A172 (cell line): ENCODE measurements around the gene ZNF597. TPM values are rescaled to one million over a fixed set of nuclear protein-coding genes. Genes with fewer than 3 reads are reported as not detected.
"Not testable (repeated sequence)": the region's sequence is repeated elsewhere in the genome, so short reads cannot be mapped to it uniquely, and the experiment has no call there.

Experiments
- DNase-seq: peaks from one replicate; pipeline ENCODE4 v3.0.0-alpha.2; 2015; ENCODE audit warnings: low spot score
- total RNA-seq: library from RNA; depleted of rRNA; stranded (reverse); fragments of >200 nt; shearing (Covaris generic); gene quantifications from 2 replicates; pipeline ENCODE4 v1.2.3, GENCODE V29; 2014

The ZNF597 gene
- total RNA-seq, 1 experiment from 2014 or later: 5.6 TPM

DNA sequence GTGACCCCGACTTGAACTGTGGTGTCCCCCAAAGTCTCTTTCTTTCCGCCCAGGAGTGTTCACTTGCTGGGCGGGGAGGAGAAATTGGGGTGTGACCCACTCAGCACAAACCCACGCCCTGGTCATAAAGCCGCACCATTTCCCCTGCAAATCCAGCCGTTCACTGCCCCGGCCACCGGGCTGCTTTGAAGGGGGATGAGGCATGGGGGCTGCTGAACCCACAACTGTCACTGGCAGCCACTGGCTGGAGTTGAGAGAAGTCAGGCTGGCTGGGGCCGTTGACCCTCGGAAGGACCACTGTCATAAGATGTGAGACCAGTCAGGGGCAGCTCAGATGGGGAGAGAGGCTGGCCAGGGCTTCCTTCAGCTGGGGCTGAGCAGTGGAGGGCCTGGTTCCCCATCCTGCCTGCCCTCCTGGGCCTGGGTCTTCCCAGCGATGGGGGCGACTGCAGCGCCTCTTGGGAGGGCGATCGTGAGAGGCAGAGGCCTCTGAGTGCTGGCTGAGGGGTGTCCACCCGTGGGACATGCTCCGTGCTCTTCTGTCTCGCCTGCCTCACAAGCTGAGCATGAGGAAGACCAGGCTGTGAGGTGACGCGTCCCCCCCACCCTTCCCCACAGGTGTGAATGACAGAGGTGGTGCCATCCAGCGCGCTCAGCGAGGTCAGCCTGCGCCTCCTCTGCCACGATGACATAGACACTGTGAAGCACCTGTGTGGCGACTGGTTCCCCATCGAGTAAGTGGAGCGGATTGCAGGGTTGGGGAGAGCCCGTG, 32.5 kb upstream of the ZNF597 start:
- no peak for DNase-seq

GRCh38 chr16:3474870-3475269, 31.6 kb upstream of the ZNF597 start:
- not testable (repeated sequence) for DNase-seq

DNA sequence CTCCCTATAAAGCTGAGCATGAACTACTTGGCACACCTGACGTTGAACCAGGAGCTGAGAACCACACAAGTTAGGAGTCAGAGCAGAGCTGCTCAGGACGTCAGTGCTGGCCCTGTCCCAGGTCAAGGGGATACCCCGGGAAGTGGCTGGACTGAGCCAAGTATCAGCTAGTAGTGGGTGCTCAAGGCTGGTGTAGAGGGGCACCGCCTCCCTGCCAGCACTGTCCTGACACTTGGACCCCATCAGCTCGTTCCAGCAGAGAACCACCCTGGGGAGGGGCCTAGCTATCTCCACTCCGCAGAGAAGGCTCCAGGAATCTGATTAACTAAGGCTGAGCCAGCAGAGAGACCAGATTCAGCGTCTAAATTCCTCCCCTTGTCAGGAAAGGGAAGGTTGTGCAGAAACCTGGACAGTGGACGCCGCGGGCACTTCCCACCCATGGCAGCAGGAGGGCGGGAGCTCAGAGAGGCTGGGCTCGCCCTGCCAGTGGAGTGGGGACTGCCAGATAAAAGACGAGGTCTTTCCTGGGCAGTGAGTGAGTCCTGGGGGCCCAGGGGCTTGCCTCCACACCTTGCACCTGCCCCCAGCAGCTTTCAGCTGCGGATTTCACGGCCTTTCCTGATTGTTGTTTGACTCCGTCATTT, 31.0 kb upstream of the ZNF597 start:
- no peak for DNase-seq

- DNase-seq: not testable (repeated sequence)
Measured at GRCh38 chr16:3473596-3473943, 30.3 kb upstream of the ZNF597 start.

DNA sequence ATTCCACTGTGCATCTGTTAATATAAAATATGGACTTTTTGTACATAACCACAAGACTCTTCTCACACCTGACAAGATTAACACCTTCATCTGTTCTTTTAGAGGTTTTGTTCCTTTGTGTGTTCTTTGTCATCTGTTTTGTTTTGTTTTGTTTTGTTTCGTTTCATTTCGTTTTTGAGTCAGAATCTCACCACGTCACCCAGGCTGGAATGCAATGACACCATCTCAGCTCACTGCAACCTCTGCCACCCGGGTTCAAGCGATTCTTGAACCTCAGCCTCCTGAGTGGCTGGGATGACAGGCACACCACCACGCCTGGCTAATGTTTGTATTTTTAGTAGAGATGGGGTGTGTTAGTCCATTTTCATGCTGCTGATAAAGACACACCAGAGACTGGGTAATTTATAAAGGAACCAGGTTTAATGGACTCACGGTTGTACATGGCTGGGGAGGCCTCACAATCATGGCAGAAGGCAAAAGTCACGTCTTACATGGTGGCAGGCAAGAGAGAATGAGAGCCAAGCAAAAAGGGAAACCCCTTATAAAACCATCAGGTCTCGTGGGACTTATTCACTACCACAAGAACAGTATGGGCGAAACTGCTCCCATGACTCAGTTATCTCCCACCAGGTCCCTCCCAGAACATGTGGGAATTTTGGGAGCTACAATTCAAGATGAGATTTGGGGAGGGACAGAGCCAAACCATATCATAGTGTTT, 29.7 kb upstream of the ZNF597 start:
- DNase-seq: no peak

DNA sequence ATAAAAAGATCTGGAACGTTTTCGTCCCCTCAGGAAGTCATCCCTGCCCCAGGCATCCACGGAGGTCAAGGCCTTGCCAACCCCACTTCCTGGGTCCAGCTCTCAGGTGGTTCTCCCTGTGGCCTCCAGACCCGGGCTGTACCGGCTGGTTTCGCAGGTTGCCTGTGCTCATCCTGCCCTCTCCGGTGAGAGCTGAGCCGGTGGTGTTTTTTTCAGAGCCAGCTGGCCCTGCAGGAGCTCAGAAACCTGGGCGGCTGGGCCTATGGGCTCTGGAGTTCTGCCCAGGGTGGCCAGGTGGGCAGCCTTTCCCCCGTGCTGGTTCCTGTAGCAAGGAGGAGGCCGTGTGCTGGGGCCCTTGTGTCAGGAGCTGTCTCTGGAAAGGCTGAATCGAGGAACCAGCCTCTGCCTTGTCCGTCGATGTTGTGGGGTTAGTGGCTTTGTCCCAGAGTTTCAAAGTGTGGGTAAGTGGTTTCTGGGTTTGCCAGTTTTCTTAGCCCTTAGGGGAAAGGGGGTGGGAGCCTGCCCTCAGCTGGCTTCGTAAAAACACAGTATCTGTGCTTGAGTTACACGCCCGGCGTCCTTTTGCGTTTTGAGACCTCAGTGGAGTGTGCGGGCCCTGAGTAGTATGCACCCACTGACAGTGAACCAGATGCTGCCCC, 28.3 kb upstream of the ZNF597 start:
- no peak for DNase-seq

DNA sequence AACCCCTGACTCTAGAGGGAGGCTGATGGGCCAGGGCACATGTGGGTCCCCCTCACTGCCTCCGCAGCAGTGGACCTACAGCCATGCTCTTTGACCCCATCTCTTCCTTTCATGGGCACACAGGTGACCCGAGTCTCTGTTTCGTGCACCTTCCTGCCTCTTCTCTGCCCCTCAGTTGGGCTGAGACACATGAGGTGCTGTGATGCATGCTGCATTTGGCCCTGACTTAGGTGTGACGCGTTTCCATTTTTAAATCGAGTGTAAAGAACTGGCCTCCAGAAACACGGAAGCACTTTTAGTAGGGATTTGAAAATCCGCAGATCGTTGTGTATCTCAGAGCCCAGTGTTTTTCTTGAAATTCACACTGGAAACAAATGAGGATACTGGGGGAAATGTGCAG, 27.4 kb upstream of the ZNF597 start:
- no peak for DNase-seq

DNA sequence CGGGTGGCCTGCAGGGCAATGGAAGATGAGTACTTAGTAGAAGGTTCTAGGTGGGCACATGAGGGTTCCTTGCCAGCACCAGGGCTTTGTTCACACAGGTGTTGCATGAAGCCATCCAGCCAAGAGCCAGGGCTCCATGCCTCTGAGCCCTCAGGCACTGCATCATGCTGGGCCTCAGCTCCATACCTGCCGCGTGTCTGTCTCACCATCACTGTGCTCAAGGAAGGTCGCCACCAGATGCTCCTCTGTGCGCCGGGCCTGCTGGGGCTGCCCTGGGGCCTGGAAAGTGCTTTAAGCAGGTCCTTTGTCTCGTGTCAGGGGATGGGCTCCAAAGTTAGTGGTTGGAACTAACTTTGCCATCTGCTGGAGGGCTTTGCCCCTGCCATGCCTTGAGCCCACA, 26.4 kb upstream of the ZNF597 start:
- no peak for DNase-seq

DNA sequence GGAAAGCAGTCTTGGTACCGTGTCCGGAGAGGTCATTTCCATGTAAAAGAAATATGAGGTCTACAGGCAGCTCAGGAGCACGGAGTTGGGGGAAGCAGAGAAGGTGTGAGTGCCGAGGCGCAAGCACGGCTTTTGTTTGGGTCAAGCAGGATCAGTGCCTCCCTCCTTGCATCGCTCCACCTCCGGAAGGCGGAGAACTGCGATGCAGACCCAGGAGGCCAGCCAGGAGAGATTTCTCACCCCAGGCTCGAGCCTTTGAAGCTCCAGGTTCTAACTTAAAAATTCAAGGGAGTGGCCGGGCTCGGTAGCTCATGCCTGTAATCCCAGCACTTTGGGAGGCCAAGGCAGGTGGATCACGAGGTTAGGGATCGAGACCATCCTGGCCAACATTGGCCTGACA, 25.2 kb upstream of the ZNF597 start:
- DNase-seq: no peak

DNA sequence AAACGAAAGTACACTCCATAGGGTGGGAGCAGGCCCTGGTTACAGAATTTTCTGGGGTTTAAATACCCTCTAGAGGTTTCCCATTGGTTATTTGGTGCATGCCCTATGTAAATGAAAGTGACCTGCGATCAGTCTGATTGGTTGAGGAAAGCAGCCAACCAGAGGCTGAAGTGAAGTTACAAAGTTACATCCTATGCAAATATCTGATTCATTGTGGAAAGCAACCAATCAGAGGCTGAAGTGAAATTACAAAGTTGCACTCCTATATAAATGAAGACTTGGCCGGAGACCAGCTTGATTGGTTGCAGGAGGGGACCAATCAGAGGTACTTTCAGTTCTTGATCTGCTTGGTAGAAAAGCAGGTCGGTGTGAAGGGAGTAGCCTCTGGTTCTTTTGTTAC, 24.6 kb upstream of the ZNF597 start:
- DNase-seq: peak; percentile 46

DNA sequence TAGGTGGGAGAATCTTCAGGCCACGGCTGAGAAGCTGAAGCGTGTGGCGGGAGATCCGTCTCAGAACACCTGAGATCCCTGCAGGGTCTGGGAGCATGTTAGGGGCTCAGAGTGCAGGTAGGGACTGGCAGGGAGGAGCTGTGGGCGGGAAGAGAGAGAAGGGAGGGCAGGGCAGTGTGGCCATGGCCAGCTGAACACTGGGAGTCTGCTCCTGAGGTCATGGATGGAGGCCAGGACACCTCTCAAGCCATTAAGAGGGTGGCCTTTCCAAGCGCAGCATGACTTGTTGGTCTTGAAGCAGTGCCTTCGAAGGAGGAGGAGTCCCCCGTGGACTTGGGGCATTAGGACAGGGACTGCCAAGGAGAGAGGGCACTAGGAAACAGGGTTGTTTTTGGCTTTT, 23.9 kb upstream of the ZNF597 start:
- no peak for DNase-seq

DNA sequence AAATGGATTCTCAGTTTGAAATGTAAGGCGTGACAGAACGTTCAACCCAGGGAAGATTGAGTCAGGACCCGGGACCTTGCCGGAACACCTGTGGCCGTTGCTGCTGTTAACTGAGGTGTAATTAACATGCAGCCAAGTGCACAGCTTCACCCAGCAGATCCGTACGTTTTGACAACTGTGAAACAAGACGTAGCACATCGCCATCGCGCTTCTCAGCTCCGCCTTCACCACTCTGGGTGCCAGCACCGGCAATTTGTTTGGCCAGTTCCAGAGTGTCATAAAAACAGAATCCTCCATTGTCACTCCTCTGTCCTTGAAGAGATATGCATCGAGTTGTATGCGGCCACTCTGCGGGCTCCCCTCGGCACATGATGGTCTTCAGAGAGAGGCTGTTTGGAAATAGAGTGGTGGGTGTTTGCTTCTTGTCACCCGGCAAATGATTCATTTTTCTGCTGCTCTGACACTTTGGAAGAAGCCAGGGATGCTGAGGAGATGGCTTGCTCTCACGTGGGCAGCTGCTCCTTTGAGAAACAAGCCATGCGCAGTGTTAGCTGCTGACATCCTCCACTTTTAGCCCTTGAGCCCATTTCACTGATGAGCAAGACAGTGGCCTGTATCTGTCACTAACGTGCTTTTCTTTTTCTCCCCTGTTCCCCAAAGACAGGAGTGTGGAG, 22.7 kb upstream of the ZNF597 start:
- DNase-seq: no peak

DNA sequence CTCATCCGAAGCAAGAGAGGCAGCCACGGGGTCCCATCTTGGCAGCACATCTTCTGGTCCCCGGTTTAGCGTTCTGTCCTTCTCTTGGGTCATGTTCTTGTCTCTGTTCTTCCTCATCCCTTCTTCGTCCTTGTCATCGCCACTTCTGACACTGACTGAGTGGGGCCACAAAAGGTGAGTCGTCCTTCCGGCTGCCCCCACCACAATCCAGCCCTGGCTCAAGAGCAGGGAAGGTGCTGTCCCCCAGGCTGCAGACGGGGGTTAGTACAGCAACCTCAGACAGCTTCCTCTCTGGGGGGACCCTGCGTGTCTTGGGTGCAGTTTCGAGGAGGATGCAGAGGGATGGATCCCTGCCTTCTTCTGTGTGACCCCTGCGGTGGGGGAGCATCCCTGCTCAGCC, 22.0 kb upstream of the ZNF597 start:
- DNase-seq: no peak

DNA sequence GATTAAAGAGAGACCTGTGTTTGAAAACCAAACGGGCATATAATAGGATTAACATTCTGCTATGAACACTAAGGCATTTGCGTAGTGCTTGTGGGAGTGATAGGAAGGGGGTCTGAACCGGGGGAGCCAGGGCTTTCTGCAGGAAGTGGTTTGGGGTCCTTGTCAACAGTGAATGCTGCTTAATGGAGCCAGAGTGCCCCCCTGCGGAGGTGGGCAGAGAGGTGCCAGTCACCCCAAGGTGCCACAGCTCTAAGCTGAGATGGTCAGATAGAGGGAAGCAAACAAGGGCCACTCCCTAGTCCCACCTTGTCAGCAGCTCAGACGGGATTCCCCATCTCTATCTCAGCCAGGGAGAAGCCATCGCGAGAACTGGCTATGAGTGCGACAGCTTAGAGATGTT, 17.8 kb upstream of the ZNF597 start:
- DNase-seq: no peak

DNA sequence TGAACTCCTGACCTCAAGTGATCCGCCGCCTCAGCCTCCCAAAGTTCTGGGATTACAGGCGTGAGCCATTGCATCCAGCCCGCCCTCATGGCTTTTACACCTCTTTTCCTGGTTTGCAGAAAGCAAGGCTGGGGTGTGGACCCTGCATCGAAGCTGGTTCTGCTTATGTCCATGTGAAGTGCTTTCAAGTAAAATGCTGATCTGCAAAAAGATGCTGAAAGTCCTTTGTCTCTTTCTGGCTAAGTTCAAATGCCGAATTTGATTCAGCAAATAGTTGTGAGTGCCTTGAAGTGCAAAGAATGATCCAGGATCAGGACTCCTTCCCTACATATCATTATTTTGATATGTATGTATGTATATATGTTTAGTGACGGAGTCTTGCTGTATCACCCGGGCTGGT, 17.3 kb upstream of the ZNF597 start:
- no peak for DNase-seq

- DNase-seq: no peak
Measured at GRCh38 chr16:3460121-3460520, 16.8 kb upstream of the ZNF597 start.

- DNase-seq: no peak
Measured at GRCh38 chr16:3459401-3460090, 16.2 kb upstream of the ZNF597 start.

DNA sequence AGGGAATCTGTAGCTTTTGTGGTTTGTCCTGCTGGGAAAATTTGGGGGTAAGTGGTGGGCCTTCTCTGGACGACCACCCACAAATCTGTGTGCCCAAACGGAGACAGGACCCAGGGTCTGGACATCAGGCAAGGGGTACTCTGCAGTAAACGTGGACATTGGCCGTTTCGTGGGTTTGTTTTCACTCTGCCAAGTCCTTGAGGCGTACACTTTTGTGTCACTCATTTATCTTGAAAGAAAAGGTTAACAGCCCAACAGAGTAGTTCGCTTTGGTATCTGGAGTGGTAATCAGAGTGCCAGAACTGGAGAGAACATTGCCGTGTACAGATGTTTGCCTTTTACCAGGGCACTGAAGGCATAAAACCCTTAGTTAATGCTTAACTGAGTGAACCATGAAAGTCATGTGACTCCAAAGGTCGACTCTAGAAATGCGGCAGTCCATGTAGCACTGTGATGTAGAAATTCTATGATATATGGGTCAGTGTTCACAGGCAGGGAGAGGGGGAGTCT, 15.6 kb upstream of the ZNF597 start:
- no peak for DNase-seq

- DNase-seq: peak; percentile 26
Measured at GRCh38 chr16:3458278-3458851, 15.1 kb upstream of the ZNF597 start.

GRCh38 chr16:3457434-3458252, 14.3 kb upstream of the ZNF597 start:
- peak; percentile 78 for DNase-seq
